GM23248 (cell line): ENCODE measurements around the gene SLC26A8.

Experiments used
- EZH2 ChIP-seq: fragments of 200-600 bp; sonication (generic); IDR thresholded peaks from 2 replicates; pipeline ENCODE4 v1.6.1; 2018; ENCODE audit warnings: antibody characterized with exemption, mild to moderate bottlenecking; ENCODE audit not compliant: insufficient read depth, poor library complexity, severe bottlenecking
- EZH2phosphoT487 ChIP-seq: fragments of 200-600 bp; sonication (generic); IDR thresholded peaks from 2 replicates; pipeline ENCODE4 v1.6.1; 2018; ENCODE audit warnings: antibody characterized with exemption, moderate library complexity, mild to moderate bottlenecking, low read depth; ENCODE audit not compliant: insufficient read depth

- TF ChIP-seq EZH2 (no peak), EZH2phosphoT487 (no peak)
Observed at GRCh38 chr6:35933844-35934243, 90.6 kb downstream of the SLC26A8 start.
